NCI-H446 (cell line): ENCODE results near the gene HS6ST3.
"Not testable (repeated sequence)": the region's sequence is repeated elsewhere in the genome, so short reads cannot be mapped to it uniquely, and the experiment has no call there.

Experiments used
- DNase-seq, 2 experiments: peaks; one replicate each; lab custom pipeline; 2025; lab: John Stamatoyannopoulos, UW

Gene HS6ST3

GRCh38 chr13:96091164-96092117 is 1.5 kb downstream of the HS6ST3 start:
- DNase-seq = no peak

GRCh38 chr13:96093296-96094006 is 3.5 kb downstream of the HS6ST3 start:
- no peak for DNase-seq

GRCh38 chr13:96100457-96101220 is 10.7 kb downstream of the HS6ST3 start:
- DNase-seq = no peak

GRCh38 chr13:96104516-96104915 is 14.6 kb downstream of the HS6ST3 start:
- DNase-seq = no peak

DNA sequence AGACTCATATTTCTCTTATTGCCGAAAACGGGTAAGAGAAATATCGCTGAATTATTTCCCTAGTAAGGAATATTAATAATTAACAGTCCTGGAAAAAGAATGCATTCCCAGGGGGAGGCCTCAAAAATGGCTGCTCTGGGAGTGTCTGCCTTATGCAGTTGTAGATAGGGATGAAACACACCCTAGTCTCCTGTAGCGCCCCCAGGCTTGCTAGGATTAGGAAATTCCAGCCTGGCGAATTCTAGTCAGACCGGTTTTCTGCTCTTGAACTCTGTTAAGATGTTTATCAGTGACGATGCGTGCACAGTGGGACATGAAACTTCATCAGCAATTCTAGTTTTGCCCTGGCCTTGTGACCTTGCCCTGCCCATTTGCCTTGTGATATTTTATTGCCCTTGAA is 18.2 kb downstream of the HS6ST3 start:
- DNase-seq = not testable (repeated sequence)

- DNase-seq = no peak
These were observed 19.2 kb downstream of the HS6ST3 start for GRCh38 chr13:96109125-96109524.

- no peak for DNase-seq
These were observed 23.0 kb downstream of the HS6ST3 start for GRCh38 chr13:96112936-96113335.

DNA sequence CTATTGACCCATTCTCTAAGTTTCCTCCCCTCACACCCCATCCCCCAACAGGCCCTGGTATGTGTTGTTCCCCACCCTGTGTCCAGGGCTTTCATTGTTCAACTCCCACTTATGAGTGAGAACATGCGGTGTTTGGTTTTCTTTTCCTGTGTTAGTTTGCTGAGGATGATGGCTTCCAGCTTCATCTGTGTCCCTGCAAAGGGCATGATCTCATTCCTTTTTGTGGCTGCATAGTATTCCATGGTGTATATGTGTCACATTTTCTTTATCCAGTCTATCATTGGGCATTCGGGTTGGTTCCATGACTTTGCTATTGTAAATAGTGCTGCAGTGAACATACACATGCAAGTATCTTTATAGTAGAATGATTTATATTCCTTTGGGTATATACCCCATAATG is 25.5 kb downstream of the HS6ST3 start:
- DNase-seq = not testable (repeated sequence)

- no peak for DNase-seq
These were observed 30.0 kb downstream of the HS6ST3 start for GRCh38 chr13:96119921-96120320.

- DNase-seq = no peak
These were observed 41.0 kb downstream of the HS6ST3 start for GRCh38 chr13:96130818-96131340.

DNA sequence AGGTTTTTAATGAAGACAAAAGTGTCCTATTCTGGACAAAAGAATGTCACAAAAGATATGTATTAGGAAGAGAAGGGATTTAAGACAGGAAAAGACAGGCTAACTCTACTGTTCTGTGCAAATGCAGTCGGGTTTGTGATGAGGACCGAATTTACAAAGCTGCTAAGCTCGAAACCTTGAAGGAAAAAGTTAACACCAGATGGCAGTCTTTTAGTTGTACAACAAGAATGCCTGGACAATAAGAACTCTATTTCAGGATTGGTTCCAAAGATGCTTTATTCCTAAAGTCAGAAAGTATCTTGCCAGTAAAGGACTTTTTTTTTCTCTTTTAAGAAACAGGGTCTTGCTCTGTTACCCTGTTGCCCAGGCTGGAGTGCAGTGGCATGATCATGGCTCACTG is 51.1 kb downstream of the HS6ST3 start:
- no peak for DNase-seq

DNA sequence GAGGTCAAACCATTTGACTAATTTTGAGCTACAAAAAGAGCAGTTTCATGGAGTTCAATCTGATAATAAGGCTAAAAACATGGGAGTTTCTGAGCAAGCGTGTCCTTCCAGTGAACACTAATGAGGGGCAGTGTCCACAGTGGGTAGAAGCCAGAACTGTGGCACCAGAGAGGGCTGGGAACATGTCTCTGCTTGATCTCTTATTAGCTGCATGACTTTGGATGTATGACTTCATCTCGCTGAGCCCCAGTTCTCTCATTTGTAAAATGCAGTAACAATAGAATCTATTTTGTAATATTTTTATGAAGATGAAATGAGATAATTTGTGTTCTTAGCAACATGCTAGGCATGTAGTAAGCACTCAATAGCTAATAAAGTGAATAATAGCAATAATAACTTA is 69.8 kb downstream of the HS6ST3 start:
- DNase-seq = no peak

DNA sequence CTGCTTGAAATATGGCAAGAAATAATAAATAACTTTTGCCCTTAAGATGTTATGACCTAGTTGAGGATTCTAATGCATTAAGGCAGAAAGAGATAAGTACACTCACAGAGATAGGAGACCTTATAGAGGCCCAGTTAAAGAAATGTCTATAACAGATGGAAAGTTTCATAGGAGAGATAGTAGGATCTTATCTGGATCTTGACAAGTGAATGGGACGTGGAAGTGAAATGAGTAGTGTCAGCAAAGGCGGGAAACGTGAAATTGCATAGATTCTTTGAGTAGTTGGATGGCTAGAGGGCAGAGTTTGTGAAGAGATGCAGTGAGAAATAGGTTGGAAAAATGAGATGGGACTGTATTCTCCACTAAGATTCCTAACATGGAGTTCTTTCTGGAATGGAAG is 71.2 kb downstream of the HS6ST3 start:
- no peak for DNase-seq

- no peak for DNase-seq
These were observed 75.9 kb downstream of the HS6ST3 start for GRCh38 chr13:96165840-96166239.

DNA sequence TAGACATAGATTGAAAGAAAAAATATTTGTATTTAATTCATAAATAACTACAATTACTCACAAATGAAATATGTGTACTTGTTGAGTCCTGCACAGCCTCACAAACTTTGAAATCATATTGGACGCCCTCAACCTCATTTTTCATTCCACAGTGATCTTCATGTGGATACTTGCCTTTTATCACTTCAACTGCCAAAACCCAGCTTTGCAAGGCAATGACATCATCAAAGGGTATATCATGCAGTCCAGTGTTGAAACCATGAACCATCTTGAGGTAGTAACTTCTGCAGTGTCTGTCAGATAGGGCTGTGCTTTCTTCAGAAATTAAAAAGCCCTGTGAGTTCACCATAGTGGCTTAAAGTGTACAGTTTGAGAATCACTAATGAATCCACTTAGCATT is 82.2 kb downstream of the HS6ST3 start:
- no peak for DNase-seq

GRCh38 chr13:96178759-96179158 is 88.9 kb downstream of the HS6ST3 start:
- no peak for DNase-seq

DNA sequence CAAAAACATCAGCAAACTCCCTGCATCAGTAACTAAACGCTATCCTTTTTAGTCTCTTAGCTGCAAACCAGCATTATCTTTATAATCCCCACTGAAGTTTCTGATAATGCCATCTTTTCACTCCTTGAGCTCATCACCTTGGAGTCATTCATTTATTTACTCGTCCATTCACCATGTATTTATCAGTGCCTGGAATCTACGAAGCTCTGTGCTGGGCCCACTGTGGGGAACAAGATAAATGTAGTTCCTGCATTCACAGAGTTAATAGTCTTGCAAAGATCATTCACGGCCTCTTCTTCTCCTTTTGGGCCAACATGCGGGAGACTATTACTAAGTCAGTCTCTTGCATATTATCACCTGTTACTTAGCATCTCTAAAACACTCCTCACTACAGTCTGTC is 89.4 kb downstream of the HS6ST3 start:
- DNase-seq = no peak

- no peak for DNase-seq
These were observed 92.0 kb downstream of the HS6ST3 start for GRCh38 chr13:96181911-96182310.

DNA sequence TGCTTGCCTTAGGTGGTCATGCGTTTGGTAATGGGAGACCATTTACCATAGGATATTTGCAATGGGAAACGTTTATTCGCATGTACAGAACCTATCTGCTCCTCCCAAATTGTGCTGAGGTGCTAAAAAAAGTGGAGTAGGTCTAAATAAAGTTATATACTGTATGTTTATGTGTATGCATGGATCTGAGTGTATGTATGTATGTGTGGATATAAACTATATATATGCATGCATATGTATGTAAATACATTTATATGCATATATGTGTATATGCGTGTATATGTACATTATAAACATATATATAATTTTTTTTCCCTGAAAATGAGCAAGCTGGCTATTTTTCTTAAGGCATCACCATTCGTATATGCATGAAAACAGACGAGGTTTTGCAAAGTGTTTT is 95.9 kb downstream of the HS6ST3 start:
- DNase-seq = no peak

GRCh38 chr13:96191367-96191766 is 101.5 kb downstream of the HS6ST3 start:
- no peak for DNase-seq

GRCh38 chr13:96193728-96194310 is 103.9 kb downstream of the HS6ST3 start:
- no peak for DNase-seq

DNA sequence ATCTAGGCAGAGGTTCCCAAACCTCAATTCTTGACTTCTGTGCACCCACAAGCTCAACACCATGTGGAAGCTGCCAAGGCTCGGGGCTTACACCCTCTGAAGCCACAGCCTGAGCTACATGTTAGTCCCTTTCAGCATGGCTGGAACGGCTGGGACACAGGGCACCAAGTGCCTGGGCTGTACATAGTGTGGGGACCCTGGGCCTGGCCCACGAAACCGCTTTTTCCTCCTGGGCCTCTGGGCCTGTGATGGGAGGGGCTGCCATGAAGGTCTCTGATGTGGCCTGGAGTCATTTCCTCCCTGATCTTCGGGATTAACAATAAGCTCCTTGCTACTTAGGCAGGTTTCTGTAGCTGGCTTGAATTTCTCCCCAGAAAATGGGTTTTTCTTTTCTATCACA is 108.1 kb downstream of the HS6ST3 start:
- DNase-seq = no peak
